Bladder microvascular endothelial cell (primary cell): ENCODE measurements around the gene COA4. TPM values are rescaled to one million over a fixed set of nuclear protein-coding genes. Genes with fewer than 3 reads are reported as not detected.

ENCODE experiments used
- total RNA-seq: library from RNA; depleted of rRNA; stranded (reverse); fragments of >200 nt; gene quantifications from 2 replicates; pipeline ENCODE4 v1.2.3, GENCODE V29; 2014

The COA4 gene
- total RNA-seq, result 46.3 and 53.7 TPM in 2 replicates

DNA sequence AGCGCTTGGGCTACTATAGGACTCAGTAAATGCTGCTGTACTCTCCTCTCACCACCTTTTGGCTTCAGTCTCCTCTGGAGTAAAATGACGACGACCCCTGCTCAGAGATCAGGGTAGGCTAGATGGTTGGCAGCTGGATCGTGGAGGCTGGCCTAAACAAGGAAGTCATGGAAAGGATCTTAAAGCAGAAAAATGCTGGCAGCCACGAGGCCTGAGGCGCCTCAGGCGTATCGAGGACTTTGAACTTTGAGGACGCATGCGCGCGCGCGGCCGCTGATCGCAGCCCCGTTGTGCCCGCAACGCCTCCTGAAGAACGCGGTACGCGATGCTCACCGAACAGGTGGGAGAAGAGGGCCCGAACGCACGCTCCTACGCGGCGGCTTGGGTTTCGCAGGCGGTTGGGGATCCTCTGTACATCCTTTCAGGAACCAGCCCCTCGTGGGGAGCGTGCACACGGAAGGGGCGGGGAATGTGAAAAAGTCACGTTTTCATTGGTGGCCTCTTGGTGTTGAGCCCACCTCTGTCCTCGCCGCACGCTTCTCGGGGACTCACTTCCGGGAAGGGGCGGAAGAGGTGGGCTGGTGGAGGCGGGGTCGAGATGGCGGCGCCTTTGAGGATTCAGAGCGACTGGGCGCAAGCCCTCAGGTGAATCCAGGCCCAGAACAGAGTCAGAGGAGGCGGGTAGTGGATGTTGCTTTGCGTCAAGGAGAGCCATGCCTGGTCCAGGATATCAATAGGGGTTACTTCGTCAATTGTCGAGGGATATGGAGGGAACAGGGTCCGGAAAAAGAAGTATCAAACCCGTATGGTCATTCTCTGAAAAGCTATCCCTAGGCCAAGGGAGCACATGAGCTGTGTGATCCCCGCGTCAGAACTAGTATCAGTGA lies at the start of gene COA4, which contains the start of gene PAAF1:
TSS of gene COA4 (minus strand) at position 423 of the 887 bp plus-strand sequence. CDS start 3,468 bp downstream, outside the sequence.
TSS of gene PAAF1 (plus strand) at position 576 of the 887 bp plus-strand sequence. CDS start at position 599, 23 bp downstream.

Other genes starting within 250 kb of the COA4 start
- 0.16 and 1.6 TPM in 2 replicates for gene PLEKHB1, start 230.3 kb downstream of the COA4 start, total RNA-seq
- gene RAB6A, start 115.8 kb downstream of the COA4 start, total RNA-seq, result 83.1 and 151 TPM in 2 replicates
- 28.2 and 30.2 TPM in 2 replicates for gene MRPL48, start 89.0 kb downstream of the COA4 start, total RNA-seq
- gene PAAF1, start 153 bp upstream of the COA4 start, total RNA-seq, result 4.7 and 11.6 TPM in 2 replicates
- not detected in 2 replicates for gene DNAJB13, start 74.2 kb upstream of the COA4 start, total RNA-seq
- 0.97 and 4.3 TPM in 2 replicates for gene UCP2, start 106.0 kb upstream of the COA4 start, total RNA-seq
- 0.16 and 0.57 TPM in 2 replicates for gene UCP3, start 132.2 kb upstream of the COA4 start, total RNA-seq